Astrocyte of the cerebellum (primary cell): Measurements from ENCODE around the gene C5orf58.

Source experiments
- DNase-seq: peaks from one replicate; pipeline ENCODE4 v3.0.0-alpha.2; 2011; ENCODE audit warnings: low read depth
- H3K4me3 ChIP-seq: 2 replicates; pipeline ENCODE4 v1.5.1; 2011; ENCODE audit warnings: mild to moderate bottlenecking, low read depth, low read length, moderate library complexity
- in situ Hi-C: cut with HindIII; loops from 2 replicates; pipeline ENCODE4 v1.10.0; 2017; ENCODE audit warnings: low sequenced_read_pairs
- TF ChIP-seq, protein P1 (sequence below): IDR thresholded peaks from 2 replicates; pipeline ENCODE4 v1.5.1; 2012; ENCODE audit warnings: low read length, low read depth, moderate library complexity, mild to moderate bottlenecking; ENCODE audit errors: missing control alignments

C5orf58 gene

DNA sequence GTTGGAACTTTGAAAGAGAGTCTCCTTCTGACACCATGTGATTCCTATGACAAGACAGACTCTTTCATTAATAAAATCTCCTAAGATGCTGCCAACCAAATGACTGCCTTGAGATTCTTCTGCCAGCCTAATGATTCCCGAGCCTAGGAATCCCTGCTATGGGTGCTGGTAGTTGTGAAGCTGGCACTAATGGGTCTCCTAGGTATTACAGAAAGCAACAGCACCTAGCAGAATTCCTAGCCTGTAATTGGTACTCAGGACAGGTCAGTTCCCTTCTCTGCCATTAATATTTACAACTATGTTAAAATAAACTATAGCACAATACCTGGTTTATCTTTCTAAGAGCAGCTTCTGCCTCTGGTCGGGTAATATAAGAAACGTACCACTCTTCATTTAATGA is 19.3 kb downstream of the C5orf58 start:
- DNase-seq, result no peak
- TF ChIP-seq, protein P1, sequence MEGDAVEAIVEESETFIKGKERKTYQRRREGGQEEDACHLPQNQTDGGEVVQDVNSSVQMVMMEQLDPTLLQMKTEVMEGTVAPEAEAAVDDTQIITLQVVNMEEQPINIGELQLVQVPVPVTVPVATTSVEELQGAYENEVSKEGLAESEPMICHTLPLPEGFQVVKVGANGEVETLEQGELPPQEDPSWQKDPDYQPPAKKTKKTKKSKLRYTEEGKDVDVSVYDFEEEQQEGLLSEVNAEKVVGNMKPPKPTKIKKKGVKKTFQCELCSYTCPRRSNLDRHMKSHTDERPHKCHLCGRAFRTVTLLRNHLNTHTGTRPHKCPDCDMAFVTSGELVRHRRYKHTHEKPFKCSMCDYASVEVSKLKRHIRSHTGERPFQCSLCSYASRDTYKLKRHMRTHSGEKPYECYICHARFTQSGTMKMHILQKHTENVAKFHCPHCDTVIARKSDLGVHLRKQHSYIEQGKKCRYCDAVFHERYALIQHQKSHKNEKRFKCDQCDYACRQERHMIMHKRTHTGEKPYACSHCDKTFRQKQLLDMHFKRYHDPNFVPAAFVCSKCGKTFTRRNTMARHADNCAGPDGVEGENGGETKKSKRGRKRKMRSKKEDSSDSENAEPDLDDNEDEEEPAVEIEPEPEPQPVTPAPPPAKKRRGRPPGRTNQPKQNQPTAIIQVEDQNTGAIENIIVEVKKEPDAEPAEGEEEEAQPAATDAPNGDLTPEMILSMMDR, result no peak
- in situ Hi-C loops, result no loop called here
- no peak overlapping the region for H3K4me3 ChIP-seq

DNA sequence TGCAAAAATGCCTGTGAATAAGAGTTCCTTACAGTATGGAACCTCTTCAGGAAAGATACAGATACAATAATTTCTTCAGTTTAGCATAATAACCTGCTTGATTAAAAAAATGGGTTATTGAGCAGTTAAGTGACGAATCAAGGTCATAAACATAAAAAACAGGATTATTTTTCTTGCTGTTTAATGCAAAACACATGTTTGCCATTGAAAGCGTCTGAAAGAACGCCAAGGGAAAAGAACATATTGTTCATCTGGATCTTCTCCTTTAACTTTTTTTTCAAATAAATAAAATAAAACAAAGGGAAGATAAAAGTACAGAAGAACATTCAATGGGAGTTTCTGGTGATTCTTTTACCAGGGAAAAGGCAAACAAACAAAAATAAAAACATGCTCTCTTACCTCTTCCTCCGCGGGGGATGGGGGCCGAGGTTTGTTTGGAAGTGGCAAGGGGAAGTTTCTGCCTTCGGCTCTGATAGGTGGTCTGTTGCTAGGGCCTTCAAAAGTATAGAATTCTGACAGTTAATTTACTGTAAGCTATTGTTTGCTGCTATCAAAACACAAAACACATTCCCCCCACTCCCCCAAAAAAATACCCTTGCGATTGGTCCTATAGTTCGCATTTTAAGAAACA is 20.1 kb downstream of the C5orf58 start:
- TF ChIP-seq, protein P1, result no peak
- DNase-seq, result no peak
- H3K4me3 ChIP-seq, result no peak overlapping the region
- in situ Hi-C loops, result no loop called here

DNA sequence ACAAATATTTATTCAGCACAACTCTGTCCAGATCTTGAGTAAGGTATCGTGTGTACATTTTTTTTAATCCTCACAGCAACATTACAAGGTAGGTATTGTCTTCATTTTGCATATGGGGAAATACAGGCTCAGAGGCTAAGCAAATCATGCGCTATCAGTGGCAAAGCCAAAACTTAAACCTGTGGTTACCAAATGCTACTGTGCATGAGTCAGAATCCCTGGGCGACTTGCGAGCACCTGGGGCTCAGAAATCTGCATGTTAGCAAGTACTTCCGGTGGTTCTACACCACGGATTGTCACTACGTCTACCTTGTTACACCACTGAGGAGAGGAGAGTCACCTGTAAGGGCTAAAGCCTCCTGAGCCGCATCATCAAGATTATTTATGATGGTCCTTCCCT is 21.3 kb downstream of the C5orf58 start:
- H3K4me3 ChIP-seq, result no peak overlapping the region
- in situ Hi-C loops, result no loop called here
- DNase-seq, result no peak
- TF ChIP-seq, protein P1, result no peak

DNA sequence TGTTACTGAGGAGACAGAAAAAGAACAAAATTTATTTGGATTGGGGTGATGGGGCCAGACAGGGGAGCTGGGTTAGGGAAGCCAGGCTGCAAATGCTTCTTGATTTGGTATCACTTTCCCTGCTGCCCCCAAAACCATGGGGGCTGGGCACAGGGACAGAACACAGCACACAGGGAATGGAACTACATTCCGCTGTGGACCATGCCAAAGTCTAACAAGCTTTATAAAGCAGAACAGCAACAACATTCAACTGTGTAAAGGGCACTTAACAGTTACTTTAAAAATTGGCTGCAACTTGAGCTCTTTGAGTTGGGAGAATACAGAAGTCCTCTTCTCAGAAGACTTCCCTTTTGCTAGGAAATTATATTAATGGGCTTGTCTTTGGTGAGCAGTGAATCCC is 23.8 kb downstream of the C5orf58 start:
- no peak overlapping the region for H3K4me3 ChIP-seq
- TF ChIP-seq, protein P1, result no peak
- in situ Hi-C loops, result no loop called here
- DNase-seq, result no peak

DNA sequence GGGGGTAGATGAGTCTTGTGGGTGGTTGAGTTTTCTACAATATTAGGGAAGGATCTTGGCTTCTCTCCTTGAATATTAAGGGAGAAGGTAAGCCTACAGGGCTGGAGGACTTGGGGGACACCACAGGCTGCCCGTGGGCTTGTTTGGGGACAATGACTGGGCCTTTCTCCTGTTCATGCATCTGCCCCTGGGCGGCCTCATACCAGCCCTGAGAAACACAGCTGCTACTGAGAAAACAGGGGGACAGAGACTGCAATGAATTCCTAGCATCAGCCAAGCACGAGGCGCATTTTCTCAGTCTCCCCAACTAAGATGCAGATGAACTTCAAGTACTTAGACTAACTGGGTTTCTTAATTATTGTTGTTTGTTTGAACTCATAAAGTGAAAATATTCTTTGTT is 24.6 kb downstream of the C5orf58 start:
- in situ Hi-C loops, result no loop called here
- TF ChIP-seq, protein P1, result no peak
- no peak overlapping the region for H3K4me3 ChIP-seq
- DNase-seq, result no peak

DNA sequence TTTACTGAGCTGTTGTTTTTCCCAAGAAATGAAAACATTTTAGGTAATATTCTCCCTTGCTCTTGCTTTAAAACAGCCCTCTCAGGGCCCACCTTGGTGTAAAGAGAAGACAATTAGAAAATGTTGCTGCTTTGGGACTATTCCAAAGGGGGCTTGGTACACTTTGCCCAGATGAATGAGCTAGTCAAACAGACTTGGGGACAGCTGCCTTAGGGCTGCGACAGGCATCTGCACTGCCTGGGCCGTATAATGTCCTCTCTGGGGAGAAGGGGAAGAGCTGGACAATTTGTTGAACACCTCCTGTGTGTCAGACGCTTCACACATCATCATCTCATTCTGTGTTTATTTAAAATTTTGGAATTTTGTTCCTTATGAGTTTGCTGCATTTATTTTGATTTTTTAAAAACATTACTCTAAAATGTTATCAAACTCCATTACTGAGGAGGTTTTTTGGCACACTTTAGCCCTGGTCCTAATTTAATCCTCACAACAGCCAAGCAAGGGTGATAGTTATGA is 28.8 kb downstream of the C5orf58 start:
- H3K4me3 ChIP-seq, result no peak overlapping the region
- in situ Hi-C loops, result no loop called here
- TF ChIP-seq, protein P1, result no peak
- no peak for DNase-seq
